HG02885 (cell line): ENCODE measurements around the gene SIAH2.
"Not testable (repeated sequence)": the region's sequence is repeated elsewhere in the genome, so short reads cannot be mapped to it uniquely, and the experiment has no call there.

ENCODE experiments used
- ATAC-seq: cut with Tn5 transposase; IDR thresholded peaks from one replicate; pipeline ENCODE4 v1.9.1; 2021; ENCODE audit warnings: mild to moderate bottlenecking; ENCODE audit not compliant: unreplicated experiment, poor library complexity

The SIAH2 gene, protein sequence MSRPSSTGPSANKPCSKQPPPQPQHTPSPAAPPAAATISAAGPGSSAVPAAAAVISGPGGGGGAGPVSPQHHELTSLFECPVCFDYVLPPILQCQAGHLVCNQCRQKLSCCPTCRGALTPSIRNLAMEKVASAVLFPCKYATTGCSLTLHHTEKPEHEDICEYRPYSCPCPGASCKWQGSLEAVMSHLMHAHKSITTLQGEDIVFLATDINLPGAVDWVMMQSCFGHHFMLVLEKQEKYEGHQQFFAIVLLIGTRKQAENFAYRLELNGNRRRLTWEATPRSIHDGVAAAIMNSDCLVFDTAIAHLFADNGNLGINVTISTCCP

GRCh38 chr3:150763122-150763840 is at the start of gene SIAH2:
SIAH2 (minus strand) TSS chr3:150763169; CDS start chr3:150762849, 320 bp downstream.
- ATAC-seq = peak; percentile 59

GRCh38 chr3:150811984-150812383 is 49.0 kb upstream of the SIAH2 start:
- ATAC-seq = no peak

DNA sequence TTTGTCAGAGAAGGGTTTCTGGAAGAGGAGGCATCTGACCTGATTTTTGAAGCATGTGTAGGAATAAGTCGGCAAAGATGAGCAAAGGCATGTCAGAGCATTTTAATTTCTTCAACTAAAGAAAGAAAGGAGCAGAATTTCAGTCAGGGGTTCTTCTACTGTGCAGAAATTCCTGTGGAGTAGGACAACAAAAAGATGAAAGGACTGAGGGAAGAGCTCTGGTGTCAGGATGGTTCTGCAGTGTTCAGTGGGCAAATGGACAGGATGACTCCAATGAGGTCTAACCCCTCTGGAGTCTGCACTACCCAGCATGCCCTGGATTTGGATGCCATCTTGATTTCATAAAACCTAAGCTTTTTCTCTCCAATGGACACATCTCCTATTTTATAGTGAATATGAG is 47.7 kb upstream of the SIAH2 start:
- no peak for ATAC-seq

- no peak for ATAC-seq
Measured at GRCh38 chr3:150806185-150806835, 43.3 kb upstream of the SIAH2 start.

DNA sequence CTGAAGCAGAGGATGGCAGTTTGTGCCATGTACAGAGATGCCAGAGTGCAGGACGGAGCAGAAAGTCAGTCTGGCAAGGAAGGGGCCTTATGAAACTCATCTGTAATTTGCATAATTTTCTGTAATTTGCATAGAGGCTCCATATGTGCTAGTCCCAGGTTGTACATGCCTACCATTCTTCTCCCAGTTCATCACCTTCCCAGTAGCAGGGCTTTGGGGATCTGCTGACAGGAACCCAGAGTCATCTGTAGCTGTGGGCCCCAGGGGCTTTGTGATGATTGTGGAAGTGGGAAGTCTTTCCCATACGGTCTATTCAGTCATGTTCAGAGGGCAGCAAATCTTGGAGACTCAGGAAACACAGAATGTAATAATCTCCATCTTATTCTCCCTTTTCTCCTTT is 42.4 kb upstream of the SIAH2 start:
- ATAC-seq = no peak

GRCh38 chr3:150803440-150803985 is 40.5 kb upstream of the SIAH2 start:
- ATAC-seq = no peak

DNA sequence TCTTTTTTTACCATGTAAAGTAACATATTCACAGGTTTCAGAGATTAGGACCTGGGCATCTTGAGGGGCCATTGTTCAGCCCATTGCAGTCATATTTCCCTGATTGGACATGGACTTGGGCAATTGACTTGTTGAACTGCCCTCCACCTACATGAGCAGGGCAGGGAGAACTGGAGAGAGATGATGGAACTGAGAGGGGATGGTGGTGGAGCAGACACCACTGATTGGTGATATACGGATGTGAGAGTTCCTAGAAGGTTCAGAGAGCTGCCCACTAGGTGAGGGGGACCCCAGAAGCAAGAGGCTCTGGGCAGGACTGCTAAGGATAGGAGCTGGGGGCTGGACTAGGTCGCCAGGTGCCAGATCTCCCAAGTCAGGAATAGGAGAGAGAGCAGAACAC is 37.8 kb upstream of the SIAH2 start:
- ATAC-seq = no peak

DNA sequence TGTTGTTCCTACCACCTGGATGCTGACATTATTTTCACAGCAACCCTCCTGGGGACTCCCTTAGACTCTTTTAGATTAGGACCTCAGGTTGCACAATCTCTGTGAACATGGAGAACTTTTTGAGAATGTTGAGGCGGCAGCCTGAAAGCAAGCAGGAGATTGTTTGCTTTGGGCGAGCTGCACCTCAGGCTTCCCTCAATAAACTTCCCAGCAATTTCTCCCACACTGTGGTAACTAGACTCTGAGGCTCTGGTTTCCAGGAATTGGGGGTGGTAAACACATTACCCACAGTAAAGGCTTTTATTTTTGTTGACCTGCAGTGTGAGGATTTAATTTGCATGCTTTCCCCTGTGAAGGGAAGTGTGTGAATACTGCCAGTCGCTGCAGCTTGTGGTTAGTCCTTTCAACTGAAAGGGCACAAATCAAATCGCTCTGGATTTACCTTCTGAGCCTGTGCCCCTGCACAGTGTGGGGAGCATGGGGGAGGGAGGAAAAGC is 35.2 kb upstream of the SIAH2 start:
- ATAC-seq = peak; percentile 50

GRCh38 chr3:150797155-150797554 is 34.2 kb upstream of the SIAH2 start:
- ATAC-seq = no peak

DNA sequence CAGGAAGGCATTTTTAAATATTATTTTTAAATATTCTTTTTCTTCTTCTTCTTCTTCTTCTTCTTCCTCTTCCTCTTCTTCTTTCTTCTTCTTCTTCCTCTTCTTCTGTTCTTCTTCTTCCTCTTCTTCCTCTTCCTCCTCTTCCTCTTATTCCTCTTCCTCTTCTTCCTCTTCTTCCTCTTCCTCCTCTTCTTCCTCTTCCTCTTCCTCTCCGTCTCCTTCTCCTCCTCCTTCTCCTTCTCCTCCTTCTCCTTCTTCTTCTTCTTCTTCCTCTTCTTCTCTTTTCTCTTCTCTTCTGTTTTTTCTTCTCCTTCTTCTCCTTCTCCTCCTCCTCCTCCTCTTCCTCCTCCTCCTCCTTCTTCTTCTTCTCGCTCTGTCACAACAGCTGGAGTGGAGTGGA is 33.6 kb upstream of the SIAH2 start:
- ATAC-seq = not testable (repeated sequence)

GRCh38 chr3:150793641-150794040 is 30.7 kb upstream of the SIAH2 start:
- ATAC-seq = no peak

GRCh38 chr3:150790629-150791028 is 27.7 kb upstream of the SIAH2 start:
- no peak for ATAC-seq

DNA sequence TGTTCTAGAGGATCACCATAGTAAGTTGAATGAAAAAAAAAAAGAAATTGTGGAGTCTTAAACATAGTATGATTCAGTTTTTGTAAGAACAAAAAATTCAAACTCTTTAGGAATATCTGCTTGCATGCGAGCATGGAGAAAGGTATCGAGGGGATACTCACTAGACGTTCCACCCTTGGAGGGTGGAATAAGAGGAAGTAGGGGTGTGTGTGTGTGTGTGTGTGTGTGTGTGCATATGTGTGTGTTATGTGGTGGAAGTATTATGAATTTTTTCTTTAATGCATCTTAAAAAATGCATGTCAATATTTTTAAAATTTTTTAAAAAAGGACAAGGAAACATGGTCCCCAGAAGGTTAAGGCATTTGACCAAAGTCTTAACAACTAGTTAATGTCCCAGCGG is 26.5 kb upstream of the SIAH2 start:
- no peak for ATAC-seq

DNA sequence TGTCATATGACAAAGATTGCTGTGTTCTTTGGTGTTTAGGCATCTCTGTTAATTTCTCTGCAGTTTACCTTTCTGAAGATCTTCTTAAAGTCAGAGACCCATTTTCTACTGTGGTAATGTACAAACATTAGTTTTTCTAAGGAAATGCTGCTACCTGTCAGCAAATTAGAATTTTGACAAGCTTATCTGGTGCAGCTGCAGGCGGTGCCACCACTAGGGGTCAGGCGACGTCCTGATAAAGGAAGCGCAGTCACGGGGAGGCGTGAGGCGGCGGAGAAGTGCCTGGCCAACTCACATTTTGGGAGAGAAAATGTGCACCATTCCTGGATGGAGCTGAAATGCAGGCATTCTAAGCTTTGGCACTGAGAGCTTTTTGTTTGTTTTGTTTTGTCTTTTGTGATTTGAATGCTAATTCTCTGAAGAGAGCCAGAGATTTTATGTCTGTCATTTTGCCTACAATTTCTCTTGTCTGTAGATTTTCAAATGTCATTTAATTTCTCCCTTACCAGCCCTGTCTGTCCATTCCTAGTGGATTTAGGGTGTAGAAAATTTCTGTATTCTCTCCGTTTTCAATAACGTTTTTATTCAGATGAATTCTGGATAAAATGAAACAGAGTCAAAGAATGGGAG is 24.9 kb upstream of the SIAH2 start:
- peak; percentile 79 for ATAC-seq

GRCh38 chr3:150786791-150787190 is 23.8 kb upstream of the SIAH2 start:
- no peak for ATAC-seq

DNA sequence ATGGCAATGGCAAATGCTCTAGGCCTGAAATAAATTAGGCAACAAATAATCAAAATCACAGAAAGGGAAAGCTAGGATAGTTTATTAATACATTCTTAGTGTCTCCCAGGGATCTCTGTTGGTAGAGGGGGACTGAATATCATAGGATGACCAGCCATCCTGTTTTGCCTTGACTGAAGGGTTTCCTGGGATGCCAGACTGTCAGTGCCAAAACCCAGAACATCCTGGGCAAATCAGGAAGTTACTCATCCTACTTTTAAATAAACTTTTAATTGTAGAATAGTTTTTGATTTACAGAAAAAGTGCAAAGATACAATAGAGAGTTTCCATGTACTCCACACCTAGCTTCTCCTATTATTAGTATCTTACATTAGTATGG is 21.8 kb upstream of the SIAH2 start:
- no peak for ATAC-seq

DNA sequence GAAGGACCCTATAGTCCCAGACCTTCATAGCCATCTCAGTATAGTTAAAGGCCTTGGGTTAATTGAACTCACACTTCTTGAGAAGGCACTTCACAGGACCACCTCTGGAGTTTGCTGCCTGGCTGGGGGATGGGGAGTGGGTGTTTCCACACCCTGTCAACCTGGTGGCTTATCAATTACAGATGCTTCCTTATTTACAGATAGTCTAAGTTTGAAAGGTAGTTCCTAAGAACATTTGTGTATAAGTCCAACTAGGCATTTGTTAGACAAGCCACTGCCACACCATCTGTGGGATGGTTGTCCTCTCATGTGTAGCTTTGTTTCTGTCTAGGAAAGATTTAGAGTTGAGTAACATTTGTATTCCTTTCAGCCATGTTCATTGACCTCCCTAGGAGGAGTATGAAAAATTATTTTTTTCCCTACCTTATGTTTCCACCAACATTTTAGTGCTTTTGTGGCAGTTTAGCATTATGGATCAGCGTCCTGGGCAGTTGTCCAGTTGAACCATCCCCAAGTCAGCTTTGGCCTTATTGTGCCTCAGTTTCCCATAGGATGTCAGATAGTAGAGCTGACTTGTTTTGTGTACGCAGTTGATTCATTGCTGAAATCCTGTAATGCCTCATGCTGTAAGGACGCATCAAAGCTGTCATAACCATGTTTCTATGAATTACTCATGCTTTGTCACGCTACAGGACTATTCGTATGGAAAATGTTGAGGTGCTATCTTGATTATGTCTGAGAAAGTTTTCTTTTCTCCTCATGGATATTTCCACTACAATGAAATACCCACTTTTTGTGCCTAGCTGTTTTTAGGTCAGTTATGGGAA is 21.2 kb upstream of the SIAH2 start:
- ATAC-seq = peak; percentile 72

DNA sequence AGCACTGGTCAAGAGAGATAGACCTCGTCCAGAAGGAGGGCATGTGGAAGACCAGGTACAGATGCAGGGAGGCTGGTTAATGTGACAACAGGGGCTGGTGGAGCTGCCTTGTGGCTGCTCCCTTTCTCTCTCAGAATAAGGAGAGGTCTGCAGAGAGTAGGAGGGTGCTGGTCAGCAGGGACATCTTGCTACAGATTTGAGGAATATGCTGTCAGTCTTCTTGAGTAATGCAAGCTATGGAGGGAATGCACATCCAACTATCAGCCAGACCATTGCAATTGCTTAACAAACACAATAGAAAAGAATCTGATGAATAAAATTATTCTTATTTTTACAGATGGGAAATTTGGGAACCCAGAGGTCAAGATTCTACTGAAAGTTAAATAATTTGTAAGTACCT is 20.3 kb upstream of the SIAH2 start:
- ATAC-seq = no peak

DNA sequence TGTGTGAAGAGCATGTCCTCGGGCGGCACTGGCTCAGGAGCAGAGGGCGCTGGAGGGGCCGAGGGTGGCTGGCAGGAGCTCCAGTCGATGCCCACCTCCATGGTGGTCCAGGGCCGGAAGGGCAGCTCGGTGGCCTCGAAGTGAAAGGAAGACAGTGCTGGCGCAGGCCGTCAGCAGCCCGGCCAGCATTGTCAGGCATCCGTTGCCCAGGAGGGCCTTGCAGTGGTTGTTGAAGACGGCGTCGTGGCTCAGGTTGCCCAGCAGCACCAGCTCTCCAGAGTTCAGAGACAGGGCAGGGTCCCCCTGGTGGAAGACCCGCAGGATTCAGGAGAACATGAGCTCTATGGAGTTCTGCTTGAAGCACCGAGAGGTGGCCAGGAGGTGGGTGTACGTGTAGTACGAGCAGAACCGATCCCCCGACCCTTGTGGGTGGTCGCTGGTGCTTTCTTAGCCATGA is 16.5 kb upstream of the SIAH2 start:
- ATAC-seq = no peak
